A673 (cell line): ENCODE results near the gene TCIRG1.

Experiments used
- CTCF ChIP-seq: fragments of 300-800, 200-600 bp; sonication (generic); conservative IDR thresholded peaks from 2 replicates; pipeline ENCODE4 v1.5.1; 2017; ENCODE audit warnings: low read depth, mild to moderate bottlenecking, antibody characterized with exemption, low read length, moderate library complexity, mixed read lengths
- EZH2 ChIP-seq: fragments of 200-600 bp; sonication (generic); IDR thresholded peaks from 2 replicates; pipeline ENCODE4 v1.6.1; 2017; ENCODE audit warnings: borderline replicate concordance, low read depth, mild to moderate bottlenecking, mixed read lengths, antibody characterized with exemption, low read length; ENCODE audit not compliant: poor library complexity, severe bottlenecking

DNA sequence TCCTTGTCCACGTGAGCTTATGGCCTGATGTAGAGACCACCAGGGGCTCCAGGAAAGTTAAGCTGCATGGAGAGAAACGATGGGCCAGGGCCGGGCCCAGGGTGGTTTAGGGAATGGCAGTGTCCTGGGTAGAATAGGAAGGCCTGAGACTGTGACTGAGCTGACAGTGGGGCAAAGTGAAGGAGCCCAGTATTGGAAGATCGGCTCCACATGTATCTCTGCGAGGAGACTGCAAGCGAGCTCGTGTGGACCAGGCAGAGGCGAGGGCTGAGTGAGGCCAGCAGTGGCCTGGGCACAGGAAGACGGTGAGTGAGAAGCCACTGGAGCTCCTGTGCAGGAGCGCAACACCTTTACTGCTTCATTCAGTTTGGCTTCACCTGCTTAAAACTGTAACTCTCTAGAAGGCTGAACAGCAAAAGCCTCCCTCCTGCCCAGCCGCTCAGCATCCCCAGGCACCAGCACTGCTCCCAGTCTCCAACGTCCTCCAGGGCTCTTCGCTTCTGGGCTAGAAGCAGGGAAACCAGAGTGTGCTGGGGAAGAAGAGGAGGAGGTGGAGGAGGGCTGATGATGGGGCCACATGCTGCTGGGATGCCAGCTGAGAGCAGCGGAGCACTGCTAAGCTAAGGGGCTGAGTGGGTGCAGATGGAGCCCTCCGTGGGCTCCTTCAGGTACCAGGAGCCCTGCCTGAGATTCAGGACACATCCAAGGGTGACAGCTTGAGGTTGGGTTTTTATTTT is 13.5 kb downstream of the TCIRG1 start:
- no peak for TF ChIP-seq CTCF
- TF ChIP-seq EZH2 = no peak
